ENCODE measurements around the gene NAA40.

NAA40 gene

DNA sequence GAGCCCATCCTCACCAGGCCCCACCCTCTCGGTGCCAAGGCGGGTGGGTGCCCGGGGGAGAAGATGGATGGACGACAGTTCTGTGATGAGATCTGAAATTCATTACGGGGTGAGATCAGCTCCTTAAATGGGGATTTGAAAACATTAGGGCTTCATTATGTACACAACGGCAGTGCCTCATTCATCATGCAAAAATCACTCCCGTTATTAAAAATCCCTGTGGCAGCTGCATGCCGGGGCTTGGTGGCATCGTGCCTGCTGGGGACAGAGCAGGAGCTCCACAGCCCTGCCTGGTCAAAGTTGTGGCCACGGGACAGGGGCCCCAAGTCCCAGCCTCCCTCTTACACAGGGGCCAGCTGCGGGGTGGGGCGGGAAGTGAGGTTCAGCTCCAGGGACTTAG, 67.6 kb downstream of the NAA40 start:
- no peaks in the 10 kb centered on the region for H3K9me3 ChIP-seq
- no peak for DNase-seq
- no peak overlapping the region for H3K4me3 ChIP-seq (ENCODE audit: low read depth, low read length)
- no peaks in the 10 kb centered on the region for H3K36me3 ChIP-seq
- TF ChIP-seq, protein P1, sequence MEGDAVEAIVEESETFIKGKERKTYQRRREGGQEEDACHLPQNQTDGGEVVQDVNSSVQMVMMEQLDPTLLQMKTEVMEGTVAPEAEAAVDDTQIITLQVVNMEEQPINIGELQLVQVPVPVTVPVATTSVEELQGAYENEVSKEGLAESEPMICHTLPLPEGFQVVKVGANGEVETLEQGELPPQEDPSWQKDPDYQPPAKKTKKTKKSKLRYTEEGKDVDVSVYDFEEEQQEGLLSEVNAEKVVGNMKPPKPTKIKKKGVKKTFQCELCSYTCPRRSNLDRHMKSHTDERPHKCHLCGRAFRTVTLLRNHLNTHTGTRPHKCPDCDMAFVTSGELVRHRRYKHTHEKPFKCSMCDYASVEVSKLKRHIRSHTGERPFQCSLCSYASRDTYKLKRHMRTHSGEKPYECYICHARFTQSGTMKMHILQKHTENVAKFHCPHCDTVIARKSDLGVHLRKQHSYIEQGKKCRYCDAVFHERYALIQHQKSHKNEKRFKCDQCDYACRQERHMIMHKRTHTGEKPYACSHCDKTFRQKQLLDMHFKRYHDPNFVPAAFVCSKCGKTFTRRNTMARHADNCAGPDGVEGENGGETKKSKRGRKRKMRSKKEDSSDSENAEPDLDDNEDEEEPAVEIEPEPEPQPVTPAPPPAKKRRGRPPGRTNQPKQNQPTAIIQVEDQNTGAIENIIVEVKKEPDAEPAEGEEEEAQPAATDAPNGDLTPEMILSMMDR (IDR thresholded peaks at IDR 0.05; ENCODE audit: low read depth, low read length) = no peak
- no peaks in the 10 kb centered on the region for H3K4me1 ChIP-seq
- no peaks in the 10 kb centered on the region for H3K27me3 ChIP-seq

All from BE2C (cell line).